GM12878 (cell line): ENCODE measurements around the gene PRR12. TPM values are rescaled to one million over a fixed set of nuclear protein-coding genes. Genes with fewer than 3 reads are reported as not detected.

ENCODE experiments used
- ATF2 ChIP-seq: IDR thresholded peaks from 2 replicates; pipeline ENCODE4 v1.6.1; 2012; ENCODE audit warnings: low read length, inconsistent platforms
- EGR1 ChIP-seq, 2 experiments: IDR thresholded peaks; 1 replicate in 1 of 2; 2 replicates in 1 of 2; pipeline ENCODE4 v1.6.1; 2011 to 2012; ENCODE audit warnings: low read depth in 2 of 2, low read length in 2 of 2, borderline replicate concordance in 1 of 2, mild to moderate bottlenecking in 1 of 2, moderate library complexity in 1 of 2
- ETV6 ChIP-seq, 2 experiments: fragments of 450-650 bp in 1 of 2; IDR thresholded peaks in 1 of 2; conservative IDR thresholded peaks in 1 of 2; 2 replicates each; pipeline ENCODE4 v1.6.1; 2014; ENCODE audit warnings: antibody characterized with exemption in 1 of 2, borderline replicate concordance in 1 of 2, low read depth in 1 of 2, mild to moderate bottlenecking in 1 of 2, moderate library complexity in 1 of 2
- HDAC2 ChIP-seq: fragments of 200-600 bp; sonication (generic); IDR thresholded peaks from 2 replicates; pipeline ENCODE4 v1.6.1; 2017
- MAX ChIP-seq: IDR thresholded peaks from 2 replicates; pipeline ENCODE4 v1.6.1; 2012; ENCODE audit warnings: low read depth, low read length, improper control_type of control experiment
- MTA2 ChIP-seq: fragments of 450-650 bp; IDR thresholded peaks from 2 replicates; pipeline ENCODE4 v1.6.1; 2016; ENCODE audit warnings: low read depth, mild to moderate bottlenecking, moderate library complexity
- RELA ChIP-seq: fragments of 450-650 bp; IDR thresholded peaks from 2 replicates; pipeline ENCODE4 v1.8.0; 2014; ENCODE audit warnings: borderline replicate concordance; ENCODE audit not compliant: partially characterized antibody
- SMAD5 ChIP-seq: IDR thresholded peaks from 2 replicates; pipeline ENCODE4 v1.6.1; 2016; ENCODE audit warnings: antibody characterized with exemption, low read depth
- SUPT20H ChIP-seq: IDR thresholded peaks from 2 replicates; pipeline ENCODE4 v1.6.1; 2011; ENCODE audit warnings: low read depth, mild to moderate bottlenecking, low read length, moderate library complexity, borderline replicate concordance; ENCODE audit not compliant: control insufficient read depth
- USF1 ChIP-seq: IDR thresholded peaks from 2 replicates; pipeline ENCODE4 v1.6.1; 2011; ENCODE audit warnings: borderline replicate concordance, low read depth, mild to moderate bottlenecking, moderate library complexity, mixed read lengths, low read length; ENCODE audit not compliant: insufficient read depth; ENCODE audit errors: extremely low read length
- ZNF24 ChIP-seq: fragments of 450-650 bp; IDR thresholded peaks from 2 replicates; pipeline ENCODE4 v1.6.1; 2017; ENCODE audit warnings: antibody characterized with exemption, mild to moderate bottlenecking
- polyA plus RNA-seq, 11 experiments: library from polyadenylated mRNA; depleted of rRNA in 4 of 11; unstranded in 6 of 11; stranded (reverse) in 5 of 11; fragments of >200 nt; fragmentation: Nextera tagmentation in 4 of 11; fragmentation: Illumina TruSeq in 1 of 11; extraction: Ambion mirVana in 4 of 11; extraction: Trizol in 1 of 11; gene quantifications; 1 replicate in 1 of 11; 2 replicates in 10 of 11; pipeline versions ENCODE4 v1.2.1 to v1.2.3, GENCODE V29; 2011 to 2016; ENCODE audit warnings: inconsistent platforms in 2 of 11, missing spikeins in 2 of 11, low read depth in 1 of 11
- total RNA-seq, 4 experiments: library from RNA; depleted of rRNA in 3 of 4; stranded (reverse); fragments of >200 nt in 3 of 4; fragmentation: Illumina TruSeq in 1 of 4; extraction: Trizol in 1 of 4; gene quantifications; 2 replicates each; pipeline versions ENCODE4 v1.2.1 to v1.2.3, GENCODE V29; 2013 to 2021

Gene PRR12
- total and polyA plus RNA-seq, 10 of the 15 experiments (the other 5 are each of a cell fraction or from before 2014, with no cell fraction given), result 0.02 to 25.3 (median 1.6) TPM

- TF ChIP-seq EGR1 (IDR thresholded peaks at IDR 0.05; ENCODE audit: borderline replicate concordance in 1 of 2, low read depth in 2 of 2, low read length in 2 of 2) (no peak), ATF2 (no peak), HDAC2 (no peak), SUPT20H (no peak), SMAD5 (no peak), ETV6 (conservative IDR thresholded peaks at IDR 0.05 in 1 of 2, IDR thresholded peaks at IDR 0.05 in 1 of 2; ENCODE audit: borderline replicate concordance in 1 of 2, low read depth in 1 of 2) (no peak), MAX (no peak), RELA (no peak), ZNF24 (no peak), MTA2 (no peak), USF1 (no peak)
Measured at GRCh38 chr19:49559443-49559842, 31.5 kb upstream of the PRR12 start (continued).
